Endodermal cell (in vitro differentiated cells): ENCODE measurements around the gene CD44. TPM values are rescaled to one million over a fixed set of nuclear protein-coding genes. Genes with fewer than 3 reads are reported as not detected.

Experiments used
- DNase-seq: peaks from one replicate; pipeline ENCODE4 v3.0.0-alpha.2; 2017
- H3K27ac ChIP-seq: 2 replicates; pipeline ENCODE4 v1.5.1; 2013; ENCODE audit warnings: mild to moderate bottlenecking, low read depth, low read length, moderate library complexity
- H3K27me3 ChIP-seq: 2 replicates; pipeline ENCODE4 v1.6.1; 2013; ENCODE audit warnings: mild to moderate bottlenecking, low read length, moderate library complexity; ENCODE audit not compliant: insufficient read depth, control insufficient read depth, poor library complexity, severe bottlenecking
- H3K36me3 ChIP-seq: 2 replicates; pipeline ENCODE4 v1.7.0; 2013; ENCODE audit warnings: mild to moderate bottlenecking, low read length, moderate library complexity; ENCODE audit not compliant: control insufficient read depth, insufficient read depth
- H3K4me1 ChIP-seq: one replicate; pipeline ENCODE4 v1.7.0; 2013; ENCODE audit warnings: low read length; ENCODE audit not compliant: control insufficient read depth, insufficient read depth
- H3K4me3 ChIP-seq: 2 replicates; pipeline ENCODE4 v1.5.1; 2013; ENCODE audit warnings: mild to moderate bottlenecking, low read length, moderate library complexity
- H3K9ac ChIP-seq: 2 replicates; pipeline ENCODE4 v1.6.1; 2013; ENCODE audit warnings: mild to moderate bottlenecking, low read length, moderate library complexity; ENCODE audit not compliant: poor library complexity, severe bottlenecking; ENCODE audit errors: extremely low read depth
- H3K9me3 ChIP-seq: 2 replicates; pipeline ENCODE4 v1.6.1; 2013; ENCODE audit warnings: mild to moderate bottlenecking, low read length, moderate library complexity; ENCODE audit not compliant: control insufficient read depth
- H3K27ac Mint-ChIP-seq: 2 replicates; pipeline ENCODE4 v1.8.0; 2020; ENCODE audit warnings: mixed read lengths
- H3K27me3 Mint-ChIP-seq: 2 replicates; pipeline ENCODE4 v1.8.0; 2021; ENCODE audit warnings: mild to moderate bottlenecking, mixed read lengths; ENCODE audit not compliant: insufficient read depth
- H3K36me3 Mint-ChIP-seq: 2 replicates; pipeline ENCODE4 v1.8.0; 2020; ENCODE audit warnings: low read depth, mixed read lengths
- H3K4me1 Mint-ChIP-seq: 2 replicates; pipeline ENCODE4 v1.8.0; 2020; ENCODE audit warnings: mixed read lengths
- H3K4me3 Mint-ChIP-seq: 2 replicates; pipeline ENCODE4 v1.8.0; 2020; ENCODE audit warnings: mild to moderate bottlenecking, moderate library complexity, mixed read lengths
- H3K9me3 Mint-ChIP-seq: 2 replicates; pipeline ENCODE4 v1.8.0; 2020; ENCODE audit warnings: mild to moderate bottlenecking, mixed read lengths
- CTCF ChIP-seq: fragments of 200-600 bp; sonication (generic); conservative IDR thresholded peaks from 2 replicates; pipeline ENCODE4 v1.5.0; 2021; ENCODE audit warnings: antibody characterized with exemption, mild to moderate bottlenecking
- WGBS, 2 experiments: methylation state at CpG; one replicate each; pipeline versions ENCODE4 v1.1.5 to v1.1.7; 2013; ENCODE audit warnings: missing lambda C conversion rate in 2 of 2, mixed read lengths in 1 of 2; ENCODE audit not compliant: insufficient coverage in 1 of 2, insufficient read length in 1 of 2; 5-methylcytosine and 5-hydroxymethylcytosine counted together
- total RNA-seq, 2 donors: library from RNA; stranded (reverse); fragmentation: NEBNext Ultra II Directional in 1 of 2; extraction: Animal tissue kit (Norgen Biotek cat#: 25700) in 1 of 2; gene quantifications; 2 replicates in 1 of 2; 3 replicates in 1 of 2; pipeline ENCODE4 v1.2.1, GENCODE V29; 2021

CD44 gene
- total RNA-seq, 2 donors from 2014 or later: 1.2 to 4.6 TPM

GRCh38 chr11:35151241-35151640 lies 12.3 kb downstream of the CD44 start:
- Mint-ChIP-seq H3K4me3 (no peak overlapping the region), H3K36me3 (no peaks in the 10 kb centered on the region), H3K27ac (no peak overlapping the region), H3K27me3 (peaks cover 90% of the 10 kb centered on the region), H3K9me3 (no peaks in the 10 kb centered on the region), H3K4me1 (peaks cover 31% of the 10 kb centered on the region)
- peaks cover 15% of the 10 kb centered on the region for H3K4me1 ChIP-seq
- no peak overlapping the region for H3K4me3 ChIP-seq
- H3K9ac ChIP-seq: no peak overlapping the region
- peaks cover 3% of the 10 kb centered on the region for H3K9me3 ChIP-seq
- H3K27me3 ChIP-seq: peaks cover 42% of the 10 kb centered on the region
- H3K36me3 ChIP-seq: no peaks in the 10 kb centered on the region
- TF ChIP-seq CTCF: no peak
- no peak overlapping the region for H3K27ac ChIP-seq
- WGBS, 2 experiments: 83 to 86% methylated on average over 1 of the region's 1 CpG
- DNase-seq: no peak

GRCh38 chr11:35151683-35152280 lies 12.8 kb downstream of the CD44 start:
- peak overlapping the region; percentile 70 for H3K27ac Mint-ChIP-seq
- H3K9me3 Mint-ChIP-seq: no peaks in the 10 kb centered on the region
- H3K9me3 ChIP-seq: peaks cover 3% of the 10 kb centered on the region
- peaks cover 11% of the 10 kb centered on the region for H3K4me1 ChIP-seq
- peaks cover 28% of the 10 kb centered on the region for H3K4me1 Mint-ChIP-seq
- no peak overlapping the region for H3K9ac ChIP-seq
- no peak overlapping the region for H3K27ac ChIP-seq
- peak; percentile 88 for DNase-seq
- no peak overlapping the region for H3K4me3 Mint-ChIP-seq
- no peak for TF ChIP-seq CTCF
- no peak overlapping the region for H3K4me3 ChIP-seq
- WGBS, 2 experiments: 7 to 8% methylated on average over 2 to 3 of the region's 3 CpGs
- H3K27me3 Mint-ChIP-seq: peaks cover 90% of the 10 kb centered on the region
- no peaks in the 10 kb centered on the region for H3K36me3 Mint-ChIP-seq
- peaks cover 47% of the 10 kb centered on the region for H3K27me3 ChIP-seq
- no peaks in the 10 kb centered on the region for H3K36me3 ChIP-seq

- no peak overlapping the region for H3K4me3 ChIP-seq
Measured at GRCh38 chr11:35152575-35152974, 13.6 kb downstream of the CD44 start.

More at GRCh38 chr11:35152575-35152974, 13.6 kb downstream of the CD44 start:
- no peak for TF ChIP-seq CTCF
- Mint-ChIP-seq H3K4me1 (peaks cover 27% of the 10 kb centered on the region), H3K9me3 (no peaks in the 10 kb centered on the region), H3K36me3 (no peaks in the 10 kb centered on the region), H3K4me3 (no peak overlapping the region), H3K27ac (no peak overlapping the region), H3K27me3 (peaks cover 91% of the 10 kb centered on the region)
- Histone ChIP-seq H3K36me3 (no peaks in the 10 kb centered on the region), H3K27me3 (peaks cover 47% of the 10 kb centered on the region), H3K4me1 (peaks cover 12% of the 10 kb centered on the region), H3K9ac (no peak overlapping the region), H3K27ac (no peak overlapping the region), H3K9me3 (peaks cover 3% of the 10 kb centered on the region)
- 56 to 64% methylated on average over 2 to 3 of the region's 3 CpGs for WGBS, 2 experiments
- peak; percentile 63 for DNase-seq
